Measurements from ENCODE around the gene JCAD. TPM values are rescaled to one million over a fixed set of nuclear protein-coding genes. Genes with fewer than 3 reads are reported as not detected.

Gene JCAD
- total and polyA plus RNA-seq, 3 experiments from 2014 or later = 0.02 to 0.04 TPM; not detected in 1

DNA sequence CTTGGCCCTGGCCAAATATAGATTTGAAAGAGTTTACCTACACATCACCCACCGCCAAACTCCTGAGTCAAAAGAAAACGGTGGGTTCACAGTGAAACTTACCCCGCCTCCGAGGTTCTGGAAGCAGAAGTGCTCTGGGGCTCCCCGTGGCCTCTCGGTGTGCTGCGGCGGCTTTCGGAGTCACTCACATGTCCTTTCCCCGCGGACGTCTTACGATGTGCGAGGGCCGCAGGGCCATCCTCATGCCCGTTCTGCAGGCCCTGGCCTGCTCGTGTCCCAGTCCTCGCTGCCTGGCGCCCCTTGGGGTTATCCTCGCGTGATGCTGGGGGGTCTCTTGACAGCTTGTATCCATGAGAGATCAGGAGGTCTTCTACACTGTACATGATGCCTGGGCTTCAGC, 12.0 kb downstream of the JCAD start:
- no peak overlapping the region for H3K27ac Mint-ChIP-seq
- H3K36me3 Mint-ChIP-seq = no peaks in the 10 kb centered on the region
- POLR2A ChIA-PET = interaction anchor here (0.5 kb wide), 1 partner anchor 1976 kb away, joined by 4 read pairs; no protein-coding TSS in a partner anchor
- H3K4me1 ChIP-seq (ENCODE audit: insufficient read depth, low read length) = peaks cover 21% of the 10 kb centered on the region
- H3K27ac ChIP-seq (ENCODE audit: low read depth, low read length) = no peak overlapping the region
- peaks cover 15 to 21% (median 19%) of the 10 kb centered on the region in 3 donors for H3K4me1 Mint-ChIP-seq
- no peaks in the 10 kb centered on the region for H3K9me3 ChIP-seq (ENCODE audit: low read length)
- H3K27me3 ChIP-seq (ENCODE audit: insufficient read depth, low read length, poor library complexity, severe bottlenecking) = peaks cover 28% of the 10 kb centered on the region
- peaks cover 35 to 81% of the 10 kb centered on the region in 2 donors for H3K27me3 Mint-ChIP-seq
- DNase-seq = no peak
- no peak overlapping the region for H3K4me3 ChIP-seq (ENCODE audit: low read length)
- H3K36me3 ChIP-seq (ENCODE audit: insufficient read depth, low read length) = no peaks in the 10 kb centered on the region
- no peaks in the 10 kb centered on the region for H3K9me3 Mint-ChIP-seq
- no peak overlapping the region for H3K4me3 Mint-ChIP-seq
- CTCF ChIA-PET = no interaction called here

DNA sequence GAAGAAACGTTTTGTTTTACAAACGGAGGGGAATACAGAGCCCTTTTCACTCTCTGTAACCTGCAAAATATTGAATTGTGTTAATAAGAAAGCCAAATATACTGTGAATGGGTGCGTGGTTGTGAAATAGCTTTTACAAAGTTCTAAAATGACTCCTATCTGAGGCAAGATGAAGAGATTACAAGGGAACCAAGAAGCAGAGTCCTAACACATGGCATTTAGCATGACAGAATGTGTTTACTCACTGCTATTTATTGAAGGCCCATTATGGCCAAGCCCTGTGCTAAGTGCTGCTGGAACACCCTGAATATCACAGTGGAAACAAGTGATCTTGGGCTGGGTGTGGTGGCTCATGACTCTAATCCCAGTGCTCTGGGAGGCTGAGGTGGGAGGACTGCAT, 12.9 kb downstream of the JCAD start:
- ChIA-PET POLR2A (no interaction called here), CTCF (no interaction called here)
- Histone ChIP-seq H3K4me3 (ENCODE audit: low read length) (no peak overlapping the region), H3K27ac (ENCODE audit: low read depth, low read length) (no peak overlapping the region), H3K4me1 (ENCODE audit: insufficient read depth, low read length) (peaks cover 21% of the 10 kb centered on the region), H3K36me3 (ENCODE audit: insufficient read depth, low read length) (no peaks in the 10 kb centered on the region), H3K27me3 (ENCODE audit: insufficient read depth, low read length, poor library complexity, severe bottlenecking) (peaks cover 28% of the 10 kb centered on the region), H3K9me3 (ENCODE audit: low read length) (no peaks in the 10 kb centered on the region)
- Mint-ChIP-seq H3K36me3 (no peaks in the 10 kb centered on the region), H3K9me3 (no peaks in the 10 kb centered on the region), H3K27me3 (peaks cover 36 to 77% of the 10 kb centered on the region in 2 donors), H3K4me3 (no peak overlapping the region), H3K27ac (no peak overlapping the region), H3K4me1 (peaks cover 15 to 21% (median 19%) of the 10 kb centered on the region in 3 donors)
- no peak for DNase-seq

DNA sequence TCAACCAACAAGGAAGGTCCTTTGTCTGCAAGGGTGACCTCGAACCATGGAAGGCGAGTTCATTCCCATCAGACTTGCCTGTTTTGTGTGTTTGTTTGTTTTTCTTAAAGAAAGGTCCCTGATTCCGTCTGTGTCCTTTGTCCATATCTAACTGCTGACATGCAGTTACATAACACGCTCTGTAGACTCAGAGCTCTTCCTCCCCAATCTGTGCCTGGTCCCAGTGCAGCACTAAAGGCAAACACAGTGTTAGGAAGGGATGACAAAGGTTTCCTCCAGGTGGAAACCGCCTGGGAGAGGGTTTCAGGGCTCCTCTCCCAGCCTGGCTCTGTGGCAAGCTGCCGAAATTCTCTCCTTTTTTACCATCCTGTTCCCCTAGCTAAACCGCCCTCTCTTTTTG, 13.4 kb downstream of the JCAD start:
- DNase-seq = no peak
- Histone ChIP-seq H3K4me1 (ENCODE audit: insufficient read depth, low read length) (peaks cover 21% of the 10 kb centered on the region), H3K4me3 (ENCODE audit: low read length) (no peak overlapping the region), H3K9me3 (ENCODE audit: low read length) (no peaks in the 10 kb centered on the region), H3K27ac (ENCODE audit: low read depth, low read length) (no peak overlapping the region), H3K27me3 (ENCODE audit: insufficient read depth, low read length, poor library complexity, severe bottlenecking) (peaks cover 28% of the 10 kb centered on the region), H3K36me3 (ENCODE audit: insufficient read depth, low read length) (no peaks in the 10 kb centered on the region)
- no peaks in the 10 kb centered on the region for H3K9me3 Mint-ChIP-seq
- no peak overlapping the region for H3K4me3 Mint-ChIP-seq
- ChIA-PET CTCF (no interaction called here), POLR2A (no interaction called here)
- H3K4me1 Mint-ChIP-seq = peaks cover 15 to 21% (median 19%) of the 10 kb centered on the region in 3 donors
- peaks cover 35 to 79% of the 10 kb centered on the region in 2 donors for H3K27me3 Mint-ChIP-seq
- H3K36me3 Mint-ChIP-seq = no peaks in the 10 kb centered on the region
- H3K27ac Mint-ChIP-seq = no peak overlapping the region

DNA sequence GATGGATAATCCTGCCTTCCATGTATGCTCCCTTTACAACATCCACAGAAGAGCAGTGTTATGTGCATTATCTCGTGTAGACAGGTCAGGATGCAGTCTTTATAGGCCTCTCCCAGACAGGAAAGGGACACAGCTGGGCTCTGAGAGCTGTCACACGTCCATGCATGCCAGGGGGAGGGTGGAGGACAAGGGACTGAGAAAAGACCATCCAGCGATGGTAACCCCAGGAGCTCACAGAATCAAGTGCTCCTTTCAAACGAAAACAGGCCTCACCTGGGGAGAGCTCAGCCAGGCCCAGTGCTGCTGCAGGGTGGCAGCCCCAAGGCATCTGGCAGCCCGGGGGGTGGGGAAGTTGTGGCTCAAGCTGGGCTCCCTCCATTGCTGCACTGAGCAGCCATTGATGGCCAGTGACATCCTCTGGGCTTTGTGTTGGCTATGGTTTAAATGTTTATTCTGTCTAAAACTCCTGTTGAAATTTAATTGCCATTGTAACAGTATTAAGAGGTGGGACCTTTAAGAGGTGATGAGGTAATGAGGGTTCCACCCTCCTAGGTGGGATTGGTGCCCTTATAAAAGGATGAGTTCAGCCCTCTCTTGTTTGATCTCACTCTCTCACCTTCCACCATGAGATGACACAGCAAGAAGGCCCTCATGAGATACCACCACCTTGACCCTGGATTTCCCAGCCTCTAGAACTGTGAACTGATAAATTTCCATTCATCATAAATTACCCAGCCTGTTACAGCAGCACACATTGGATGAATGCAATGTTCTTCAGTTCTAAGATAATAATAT, 15.7 kb downstream of the JCAD start:
- peaks cover 39 to 78% of the 10 kb centered on the region in 2 donors for H3K27me3 Mint-ChIP-seq
- DNase-seq = no peak
- POLR2A ChIA-PET = no interaction called here
- CTCF ChIA-PET = interaction anchor here (1.2 kb wide), 1 partner anchor 45 kb away, joined by 4 read pairs; no protein-coding TSS in a partner anchor
- H3K27ac Mint-ChIP-seq = no peak overlapping the region
- no peaks in the 10 kb centered on the region for H3K9me3 Mint-ChIP-seq
- Histone ChIP-seq H3K27me3 (ENCODE audit: insufficient read depth, low read length, poor library complexity, severe bottlenecking) (peaks cover 19% of the 10 kb centered on the region), H3K27ac (ENCODE audit: low read depth, low read length) (no peak overlapping the region), H3K9me3 (ENCODE audit: low read length) (no peaks in the 10 kb centered on the region), H3K36me3 (ENCODE audit: insufficient read depth, low read length) (no peaks in the 10 kb centered on the region), H3K4me3 (ENCODE audit: low read length) (no peak overlapping the region), H3K4me1 (ENCODE audit: insufficient read depth, low read length) (peaks cover 10% of the 10 kb centered on the region)
- H3K4me1 Mint-ChIP-seq = peaks cover 7 to 11% (median 8%) of the 10 kb centered on the region in 3 donors
- peak overlapping the region in 1 of 7 donors; percentile 36 for H3K4me3 Mint-ChIP-seq
- no peaks in the 10 kb centered on the region for H3K36me3 Mint-ChIP-seq

GRCh38 chr10:30042820-30043219, 16.6 kb downstream of the JCAD start:
- Mint-ChIP-seq H3K9me3 (no peaks in the 10 kb centered on the region), H3K27ac (no peak overlapping the region), H3K36me3 (no peaks in the 10 kb centered on the region), H3K4me3 (no peak overlapping the region), H3K4me1 (peaks cover 1 to 5% (median 3%) of the 10 kb centered on the region in 3 donors), H3K27me3 (peaks cover 39 to 79% of the 10 kb centered on the region in 2 donors)
- no peak overlapping the region for H3K4me3 ChIP-seq (ENCODE audit: low read length)
- H3K27me3 ChIP-seq (ENCODE audit: insufficient read depth, low read length, poor library complexity, severe bottlenecking) = peaks cover 20% of the 10 kb centered on the region
- no peak for DNase-seq
- peaks cover 2% of the 10 kb centered on the region for H3K4me1 ChIP-seq (ENCODE audit: insufficient read depth, low read length)
- no peaks in the 10 kb centered on the region for H3K36me3 ChIP-seq (ENCODE audit: insufficient read depth, low read length)
- ChIA-PET CTCF (interaction anchor here (1.2 kb wide), 1 partner anchor 44 kb away, joined by 4 read pairs; no protein-coding TSS in a partner anchor), POLR2A (no interaction called here)
- no peak overlapping the region for H3K27ac ChIP-seq (ENCODE audit: low read depth, low read length)
- H3K9me3 ChIP-seq (ENCODE audit: low read length) = no peaks in the 10 kb centered on the region

DNA sequence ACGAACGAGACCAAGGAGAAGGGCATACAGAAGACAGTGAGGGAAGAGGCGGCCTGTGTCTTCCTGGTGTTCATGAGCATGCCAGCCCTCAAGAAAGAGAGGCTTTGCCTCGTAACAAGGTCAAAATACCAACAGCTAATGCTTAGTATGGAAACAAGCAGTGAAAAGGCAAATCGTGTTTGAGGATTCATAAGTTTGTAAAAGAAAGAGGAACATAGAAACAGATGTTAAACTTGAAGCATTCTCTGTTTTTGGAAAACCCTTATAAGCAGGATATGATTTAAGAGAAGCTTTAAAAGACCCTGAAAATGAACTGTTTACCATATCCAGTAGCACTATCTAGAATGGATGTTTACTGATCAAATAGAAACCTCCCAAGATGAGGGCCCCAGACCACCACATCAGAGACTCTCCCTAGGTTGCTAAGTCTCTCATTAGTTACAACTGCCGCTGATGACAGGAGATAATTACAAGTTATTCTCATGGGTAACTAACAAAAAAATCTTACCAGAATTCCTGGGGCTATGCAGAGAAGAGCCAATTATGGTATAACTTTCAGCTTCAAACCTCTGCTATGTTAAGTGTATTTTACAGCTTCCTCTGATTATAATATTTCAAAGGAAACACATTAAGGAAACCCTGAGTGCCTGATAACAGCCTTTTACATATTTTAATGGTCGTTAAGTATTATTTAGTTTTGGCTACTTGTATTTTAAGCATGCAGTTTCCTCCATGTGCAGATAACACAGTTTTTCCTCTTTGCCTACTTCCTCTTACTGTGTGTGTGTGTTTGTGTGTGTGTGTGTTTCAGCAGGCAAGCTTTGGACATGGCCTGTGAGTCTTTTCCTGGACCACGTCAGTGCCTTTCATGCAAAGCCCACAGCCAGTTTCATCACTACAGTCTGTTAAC, 17.9 kb downstream of the JCAD start:
- POLR2A ChIA-PET = no interaction called here
- CTCF ChIA-PET = interaction anchor here (0.5 kb wide), 1 partner anchor 277 kb away, joined by 3 read pairs; no protein-coding TSS in a partner anchor

DNA sequence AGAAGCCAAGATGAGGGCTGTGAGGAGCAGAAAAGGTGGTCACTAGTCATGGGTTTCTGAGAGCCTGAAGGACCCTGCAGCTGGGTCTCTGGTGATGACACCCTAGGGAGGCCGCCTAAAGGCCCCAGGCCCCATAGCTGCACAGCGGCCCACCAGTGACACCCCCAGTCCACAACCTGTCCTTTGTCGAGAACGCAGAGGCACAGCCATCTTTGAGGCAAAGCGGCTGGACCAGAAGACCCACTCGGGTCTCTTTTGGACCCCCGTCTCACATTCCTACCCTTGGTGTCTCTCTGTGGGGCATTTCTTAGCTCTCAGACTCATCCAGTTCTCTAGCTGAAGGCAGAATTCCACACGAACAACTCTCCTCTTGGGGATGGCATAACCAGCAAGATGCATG, 18.8 kb downstream of the JCAD start:
- H3K4me3 ChIP-seq (ENCODE audit: low read length) = no peak overlapping the region
- Mint-ChIP-seq H3K27ac (no peak overlapping the region), H3K9me3 (no peaks in the 10 kb centered on the region), H3K4me3 (no peak overlapping the region), H3K27me3 (peaks cover 46 to 82% of the 10 kb centered on the region in 2 donors), H3K4me1 (peaks cover 0 to 10% (median 5%) of the 10 kb centered on the region in 3 donors), H3K36me3 (no peaks in the 10 kb centered on the region)
- ChIA-PET CTCF (interaction anchor here (0.5 kb wide), 1 partner anchor 278 kb away, joined by 3 read pairs; no protein-coding TSS in a partner anchor), POLR2A (no interaction called here)
- H3K27me3 ChIP-seq (ENCODE audit: insufficient read depth, low read length, poor library complexity, severe bottlenecking) = peaks cover 34% of the 10 kb centered on the region
- no peak overlapping the region for H3K27ac ChIP-seq (ENCODE audit: low read depth, low read length)
- H3K36me3 ChIP-seq (ENCODE audit: insufficient read depth, low read length) = no peaks in the 10 kb centered on the region
- H3K9me3 ChIP-seq (ENCODE audit: low read length) = no peaks in the 10 kb centered on the region
- H3K4me1 ChIP-seq (ENCODE audit: insufficient read depth, low read length) = no peaks in the 10 kb centered on the region
- DNase-seq = no peak

More for the DNA sequence above, 17.9 kb downstream of the JCAD start:
- H3K27ac ChIP-seq (ENCODE audit: low read depth, low read length) = no peak overlapping the region
- H3K4me1 ChIP-seq (ENCODE audit: insufficient read depth, low read length) = no peaks in the 10 kb centered on the region
- H3K4me3 Mint-ChIP-seq = no peak overlapping the region
- no peaks in the 10 kb centered on the region for H3K9me3 ChIP-seq (ENCODE audit: low read length)
- H3K9me3 Mint-ChIP-seq = no peaks in the 10 kb centered on the region
- no peak for DNase-seq
- no peaks in the 10 kb centered on the region for H3K36me3 Mint-ChIP-seq
- H3K4me3 ChIP-seq (ENCODE audit: low read length) = no peak overlapping the region
- H3K27me3 Mint-ChIP-seq = peaks cover 47 to 84% of the 10 kb centered on the region in 2 donors
- H3K4me1 Mint-ChIP-seq = peaks cover 0 to 10% (median 5%) of the 10 kb centered on the region in 3 donors
- H3K36me3 ChIP-seq (ENCODE audit: insufficient read depth, low read length) = no peaks in the 10 kb centered on the region
- H3K27me3 ChIP-seq (ENCODE audit: insufficient read depth, low read length, poor library complexity, severe bottlenecking) = peaks cover 28% of the 10 kb centered on the region
- no peak overlapping the region for H3K27ac Mint-ChIP-seq

- Mint-ChIP-seq H3K9me3 (no peaks in the 10 kb centered on the region), H3K4me3 (no peak overlapping the region), H3K27me3 (peaks cover 52 to 80% of the 10 kb centered on the region in 2 donors), H3K27ac (no peak overlapping the region), H3K4me1 (peaks cover 2 to 12% (median 7%) of the 10 kb centered on the region in 3 donors), H3K36me3 (no peaks in the 10 kb centered on the region)
- no peak for DNase-seq
- Histone ChIP-seq H3K9me3 (ENCODE audit: low read length) (no peaks in the 10 kb centered on the region), H3K27me3 (ENCODE audit: insufficient read depth, low read length, poor library complexity, severe bottlenecking) (peaks cover 40% of the 10 kb centered on the region), H3K27ac (ENCODE audit: low read depth, low read length) (no peak overlapping the region), H3K36me3 (ENCODE audit: insufficient read depth, low read length) (no peaks in the 10 kb centered on the region), H3K4me3 (ENCODE audit: low read length) (no peak overlapping the region), H3K4me1 (ENCODE audit: insufficient read depth, low read length) (peaks cover 3% of the 10 kb centered on the region)
- CTCF ChIA-PET = no interaction called here
- POLR2A ChIA-PET = no interaction called here
Measured at GRCh38 chr10:30039988-30040387, 19.4 kb downstream of the JCAD start.

All from CD8-positive, alpha-beta memory T cell (primary cell).